Measurements from ENCODE around the gene LIPK. TPM values are rescaled to one million over a fixed set of nuclear protein-coding genes. Genes with fewer than 3 reads are reported as not detected.

The LIPK gene
- total and polyA plus RNA-seq, 9 of the 15 experiments (the other 6 are each of a cell fraction or from before 2014, with no cell fraction given), result not detected

DNA sequence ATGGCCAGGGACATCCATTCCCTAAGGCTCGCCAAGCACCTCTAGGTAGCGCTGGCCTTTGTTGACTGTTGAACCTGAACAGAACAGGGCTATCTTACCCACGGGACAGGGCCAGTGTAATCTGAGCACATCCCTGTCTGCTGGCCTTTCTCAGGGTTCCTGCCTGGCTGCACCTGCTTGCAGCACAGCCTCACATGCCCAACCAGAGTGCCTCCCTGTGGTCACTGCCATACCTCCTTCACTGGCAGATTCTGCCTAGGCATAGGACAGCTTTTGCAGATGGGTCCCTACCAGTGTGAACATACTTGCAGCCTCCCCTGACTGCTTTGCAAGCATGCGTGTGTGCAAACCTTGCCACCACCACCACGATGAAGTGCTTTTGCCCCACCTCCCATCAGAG, 38.0 kb downstream of the LIPK start:
- ATAC-seq (no peak), DNase-seq (ENCODE audit: extremely low read depth in 1 of 4, low spot score in 3 of 4) (no peak), FAIRE-seq (no peak)
- no peak overlapping the region for H3K9ac ChIP-seq (ENCODE audit: insufficient read depth in 1 of 2, low read depth in 2 of 2, low read length in 2 of 2)
- H3K79me2 ChIP-seq (ENCODE audit: control insufficient read depth, insufficient read depth, low read length), result no peaks in the 10 kb centered on the region
- POLR2A ChIA-PET, result no interaction called here
- H3K4me1 ChIP-seq (replicated peaks in 1 of 2; ENCODE audit: control insufficient read depth in 2 of 2, insufficient read depth in 2 of 2, low read length in 2 of 2), result no peaks in the 10 kb centered on the region
- no peaks in the 10 kb centered on the region for H3K27me3 ChIP-seq (ENCODE audit: control insufficient read depth in 2 of 2, insufficient read depth in 2 of 2, low read length in 2 of 2)
- in situ Hi-C loops (cut with MboI) (no loop called here), intact Hi-C loops (cut with micrococcal nuclease) (no loop called here)
- no peaks in the 10 kb centered on the region; the same call in 1 of the 2 replicates for H3K9me3 ChIP-seq (replicated peaks; ENCODE audit: control insufficient read depth, insufficient read depth, low read depth, low read length)
- no peaks in the 10 kb centered on the region for H3K36me3 ChIP-seq (ENCODE audit: control insufficient read depth, insufficient read depth, low read length)
- WGBS (ENCODE audit: insufficient coverage, low coverage, missing lambda C conversion rate), result 0% methylated on average over 2 of the region's 5 CpGs
- CTCF ChIA-PET (ENCODE audit: low intra/inter-chr PET ratio), result no interaction called here
- BruUV-seq (replicated peaks), result no TSS peak
- H2AFZ ChIP-seq (ENCODE audit: low read depth, low read length), result no peak overlapping the region
- no peaks in the 10 kb centered on the region for H4K20me1 ChIP-seq (replicated peaks; ENCODE audit: control insufficient read depth, insufficient read depth, low read length)
- TF ChIP-seq PRPF4 (IDR thresholded peaks at IDR 0.05; ENCODE audit: insufficient read depth, low read depth, low read length, poor library complexity, severe bottlenecking), result no peak
- TF ChIP-seq MTA3 (IDR thresholded peaks at IDR 0.05; ENCODE audit: borderline replicate concordance), result no peak
- no peak for TF ChIP-seq ZNF512 (tag; IDR thresholded peaks at IDR 0.05)
- no peak for TF ChIP-seq ELF1 (tag; IDR thresholded peaks at IDR 0.05)
- no peak for TF ChIP-seq CAMTA2 (CRISPR knock-in tag; conservative IDR thresholded peaks at IDR 0.05)
- no peak for TF ChIP-seq TAF15 (IDR thresholded peaks at IDR 0.05; ENCODE audit: low read depth, low read length)
- TF ChIP-seq POLR3G (IDR thresholded peaks at IDR 0.05; ENCODE audit: extremely low read depth, insufficient read length, insufficient replicate concordance), result no peak
- H3K9me1 ChIP-seq (ENCODE audit: control insufficient read depth, insufficient read depth, low read length), result no peaks in the 10 kb centered on the region
- H3K27ac ChIP-seq (ENCODE audit: extremely low read depth, low read depth, low read length), result no peak overlapping the region
- H3K4me2 ChIP-seq (ENCODE audit: insufficient read depth, low read length), result no peak overlapping the region
- no peak overlapping the region for H3K4me3 ChIP-seq

All from K562 (cell line).